ENCODE results near the gene CLNK.
A peak's percentile ranks its signal among the peaks of the same experiment; 100 is the strongest.
"Not testable (repeated sequence)": the region's sequence is repeated elsewhere in the genome, so short reads cannot be mapped to it uniquely, and the experiment has no call there.

The CLNK gene

GRCh38 chr4:10575414-10575813 lies 109.2 kb downstream of the CLNK start:
- DNase-seq, result no peak

GRCh38 chr4:10574553-10574952 lies 110.0 kb downstream of the CLNK start:
- DNase-seq, result not testable (repeated sequence)

DNA sequence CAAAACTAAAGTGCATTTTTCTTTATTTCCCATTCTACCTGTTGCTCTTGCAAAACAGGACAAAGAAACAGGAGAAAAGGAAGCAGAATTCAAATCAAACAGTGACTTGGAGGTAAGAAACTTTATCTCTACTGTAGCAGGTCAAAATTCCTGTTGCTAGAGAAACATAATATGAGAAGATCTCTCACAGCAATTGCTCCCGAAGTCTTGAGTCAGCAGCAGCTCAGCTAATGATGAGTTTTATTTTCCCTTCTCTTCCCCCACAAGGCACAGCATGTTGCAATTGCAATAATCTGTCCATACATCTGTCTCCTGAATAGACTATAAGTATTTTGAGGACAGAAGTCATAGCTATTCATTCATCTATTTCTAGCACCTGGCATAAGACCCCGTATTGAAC lies 112.7 kb downstream of the CLNK start:
- no peak for DNase-seq

DNA sequence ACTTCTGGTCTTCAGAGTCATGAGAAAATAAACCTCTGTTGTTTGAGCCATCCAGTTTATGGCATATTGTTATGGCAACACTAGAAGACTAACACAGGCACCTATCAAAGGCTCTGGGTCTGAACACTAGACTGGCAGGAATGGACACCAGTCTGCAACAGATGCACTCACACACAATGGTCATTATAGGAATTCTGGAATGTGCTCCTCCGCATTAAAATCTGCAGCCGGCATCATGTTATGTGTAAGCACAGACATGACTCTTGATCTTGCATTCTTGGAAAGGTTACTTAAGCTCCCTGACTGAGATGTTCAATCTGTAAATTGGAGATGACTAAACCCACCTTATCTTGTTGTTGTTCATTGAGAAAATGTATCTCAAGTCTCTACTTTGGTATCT lies 115.1 kb downstream of the CLNK start:
- no peak for DNase-seq

DNA sequence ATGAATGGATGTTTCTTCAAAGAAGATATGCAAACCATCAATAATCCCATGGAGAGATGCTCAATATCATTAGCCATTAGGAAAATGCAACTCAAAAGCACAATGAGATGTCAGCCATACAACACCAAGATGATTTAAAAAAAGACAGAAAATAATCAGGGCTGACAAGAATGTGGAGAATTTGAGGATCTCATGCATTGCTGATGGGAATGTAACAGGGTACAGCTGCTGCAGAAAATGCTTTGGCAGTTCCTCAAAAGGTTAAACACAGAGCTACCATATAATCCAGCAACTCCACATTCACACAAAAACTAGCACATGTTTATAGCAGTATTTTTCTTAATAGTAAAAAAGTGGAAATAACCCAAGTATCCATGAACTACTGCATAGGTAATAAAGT lies 116.8 kb downstream of the CLNK start:
- DNase-seq, result no peak

DNA sequence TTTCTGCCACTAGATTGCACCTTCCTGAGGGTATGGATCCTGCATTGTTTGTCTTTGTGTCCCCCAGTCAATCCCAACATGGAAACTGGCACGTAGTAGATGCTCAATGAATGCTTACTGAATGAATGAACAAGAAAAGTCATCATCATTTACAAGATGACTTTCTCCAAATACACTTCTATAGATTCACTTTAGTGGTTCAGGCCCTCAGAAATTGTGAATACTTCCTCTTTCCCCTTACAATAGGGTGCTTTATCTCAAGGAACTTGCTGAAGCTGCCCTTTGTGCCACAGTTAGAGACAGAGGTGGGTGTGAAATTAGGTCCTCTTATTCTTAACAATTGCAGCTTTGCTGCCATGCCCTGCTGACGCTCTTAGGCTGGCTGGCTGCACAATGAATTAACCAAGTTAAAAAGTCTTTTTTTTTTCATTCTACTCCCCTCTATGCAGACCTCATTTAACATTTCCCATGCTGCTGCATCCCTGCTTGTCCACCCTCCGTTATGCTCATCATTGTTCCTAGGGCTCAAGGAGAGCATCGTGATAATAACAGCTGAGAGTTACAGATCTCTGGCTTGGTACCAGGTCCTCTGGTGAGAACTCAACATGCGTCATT lies 119.3 kb downstream of the CLNK start:
- no peak for DNase-seq

- peak; percentile 44 for DNase-seq
These were observed 129.9 kb downstream of the CLNK start for GRCh38 chr4:10554694-10555093.

GRCh38 chr4:10554121-10554520 lies 130.4 kb downstream of the CLNK start:
- no peak for DNase-seq

GRCh38 chr4:10552591-10553280 lies 131.8 kb downstream of the CLNK start:
- DNase-seq, result no peak

DNA sequence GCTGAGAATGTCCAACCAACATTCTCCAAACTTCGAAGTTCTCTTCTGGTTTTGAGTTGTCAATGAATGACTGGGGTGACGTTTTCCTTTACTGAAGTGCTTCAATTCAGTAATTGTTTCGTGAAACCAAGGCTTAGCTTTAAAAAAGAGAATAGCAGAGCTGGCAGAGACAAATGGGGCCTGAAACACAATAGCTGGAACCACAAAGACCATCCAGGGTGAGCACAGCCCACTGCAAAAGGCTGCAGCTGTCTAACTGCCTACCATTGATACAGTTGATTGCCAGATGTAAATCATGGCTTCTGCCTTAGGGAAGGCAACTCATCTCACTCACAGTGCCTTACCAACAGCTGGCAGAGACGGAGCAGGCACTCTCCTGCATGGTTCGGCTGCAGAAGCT lies 148.7 kb downstream of the CLNK start:
- no peak for DNase-seq

- no peak for DNase-seq
These were observed 149.7 kb downstream of the CLNK start for GRCh38 chr4:10534820-10535219.

GRCh38 chr4:10532155-10532554 lies 152.4 kb downstream of the CLNK start:
- no peak for DNase-seq

- no peak for DNase-seq
These were observed 154.3 kb downstream of the CLNK start for GRCh38 chr4:10530137-10530786.

DNA sequence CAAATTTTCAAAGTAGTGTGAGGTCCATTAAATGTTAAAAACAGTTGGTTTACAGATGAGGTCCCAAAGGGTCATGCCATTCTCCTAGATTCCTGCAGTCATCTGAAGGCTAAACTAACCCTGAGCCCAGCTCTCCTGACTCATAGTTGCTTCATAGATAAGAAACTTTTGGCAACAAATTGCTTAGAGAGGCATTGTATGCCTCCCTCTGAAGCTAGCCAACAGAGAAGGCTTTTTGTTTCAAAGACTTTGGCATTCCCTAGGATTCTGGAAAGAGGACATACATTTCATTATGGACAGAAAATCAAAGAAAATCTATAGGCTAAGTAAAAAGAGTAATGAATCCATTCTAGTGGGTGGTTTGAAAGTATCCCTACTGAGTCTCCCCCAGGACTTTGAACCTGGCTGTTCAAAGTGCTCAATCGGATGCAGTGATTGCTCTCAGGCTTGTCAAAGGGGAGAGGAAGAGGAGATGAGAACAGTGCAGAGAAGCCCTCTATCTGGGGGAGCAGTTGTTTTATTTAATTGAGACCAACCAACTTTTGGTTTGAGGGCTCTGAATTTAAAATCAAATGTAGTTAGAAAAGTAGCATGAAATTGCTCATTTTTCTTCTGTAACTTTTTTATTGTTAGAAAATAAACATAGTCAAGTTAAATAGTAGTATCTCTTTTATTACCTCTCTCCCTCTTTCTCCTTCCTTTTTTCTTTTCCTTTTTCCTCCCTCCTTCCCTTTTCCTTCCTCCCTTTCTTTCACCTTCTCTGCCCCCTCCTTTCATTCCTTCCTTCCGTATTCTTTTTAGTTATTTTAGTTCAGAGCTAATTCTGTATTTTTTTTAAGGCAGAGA lies 155.1 kb downstream of the CLNK start:
- no peak for DNase-seq

DNA sequence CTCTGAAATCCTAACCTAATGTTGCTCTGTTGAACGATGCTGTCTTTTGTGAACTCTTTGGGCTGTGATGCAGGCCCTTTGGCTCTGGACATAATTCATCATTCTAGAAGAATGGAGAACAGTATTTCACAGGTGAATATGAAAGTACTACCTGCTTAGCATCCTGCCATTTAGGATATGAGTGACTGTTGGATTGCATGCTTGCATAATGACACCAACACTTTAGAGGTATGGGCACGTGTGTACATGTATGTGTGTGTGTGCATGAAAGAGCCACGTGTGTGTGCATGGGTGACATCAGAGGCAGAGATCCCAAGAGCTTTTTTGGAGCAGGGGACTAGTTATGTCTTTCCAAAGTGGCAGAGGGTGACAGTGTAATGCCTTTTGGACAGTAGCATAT lies 157.1 kb downstream of the CLNK start:
- no peak for DNase-seq

DNA sequence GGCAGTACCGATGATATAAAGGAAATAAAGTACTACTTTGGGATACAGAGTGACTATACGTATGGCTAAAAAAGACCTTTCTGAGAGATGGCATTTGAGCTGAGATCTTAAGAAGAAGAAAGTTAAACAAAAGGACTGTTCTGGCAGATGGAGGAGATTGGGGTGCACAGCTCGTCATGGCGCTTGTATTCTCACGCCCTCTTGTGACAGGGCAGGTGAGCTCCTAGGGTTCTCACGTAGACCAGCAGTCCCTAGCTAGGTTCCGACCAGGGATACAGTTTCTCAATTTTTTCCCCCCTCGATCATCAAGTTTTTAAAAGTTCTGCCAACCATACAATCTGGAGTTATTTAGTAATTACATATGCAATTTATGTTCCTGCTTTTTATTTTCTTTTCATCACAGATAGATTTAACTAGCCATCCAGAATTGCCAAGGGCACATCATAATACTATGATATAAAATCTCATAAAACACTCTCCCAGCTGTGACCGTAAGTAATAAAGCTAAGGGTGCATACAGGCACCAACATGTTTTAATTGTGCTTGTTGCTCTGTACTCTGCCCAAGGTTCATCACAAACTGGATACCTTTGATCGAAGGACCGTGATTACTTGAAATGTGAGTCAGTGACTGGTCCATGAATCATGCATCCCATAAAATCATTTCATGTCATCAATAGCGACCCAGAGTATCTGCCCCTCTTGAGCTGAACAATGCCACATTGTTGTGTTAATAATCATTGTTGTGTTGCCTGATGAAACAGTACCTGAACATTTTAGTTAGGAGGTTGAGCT lies 157.9 kb downstream of the CLNK start:
- DNase-seq, result no peak

GRCh38 chr4:10524196-10524833 lies 160.3 kb downstream of the CLNK start:
- DNase-seq, result no peak

DNA sequence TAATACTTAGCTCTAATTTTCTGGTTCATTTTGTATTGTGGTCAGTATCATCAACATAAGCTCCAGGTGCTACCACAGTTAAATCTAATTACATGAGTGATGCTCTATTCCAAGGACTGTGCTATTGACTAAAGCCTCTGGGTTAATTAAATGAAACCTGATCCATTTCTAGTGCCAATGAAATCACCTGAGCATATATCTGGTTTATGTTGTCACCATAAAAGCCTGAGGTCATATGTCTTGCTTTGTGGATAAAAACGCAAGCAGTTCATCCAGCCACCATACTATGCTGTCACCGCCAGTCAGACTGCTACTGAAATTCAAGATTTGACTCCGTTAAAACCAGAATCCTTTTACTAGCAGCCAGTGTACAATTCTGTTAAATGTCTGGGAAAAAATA lies 163.1 kb downstream of the CLNK start:
- no peak for DNase-seq

- no peak for DNase-seq
These were observed 174.8 kb downstream of the CLNK start for GRCh38 chr4:10509733-10510132.

DNA sequence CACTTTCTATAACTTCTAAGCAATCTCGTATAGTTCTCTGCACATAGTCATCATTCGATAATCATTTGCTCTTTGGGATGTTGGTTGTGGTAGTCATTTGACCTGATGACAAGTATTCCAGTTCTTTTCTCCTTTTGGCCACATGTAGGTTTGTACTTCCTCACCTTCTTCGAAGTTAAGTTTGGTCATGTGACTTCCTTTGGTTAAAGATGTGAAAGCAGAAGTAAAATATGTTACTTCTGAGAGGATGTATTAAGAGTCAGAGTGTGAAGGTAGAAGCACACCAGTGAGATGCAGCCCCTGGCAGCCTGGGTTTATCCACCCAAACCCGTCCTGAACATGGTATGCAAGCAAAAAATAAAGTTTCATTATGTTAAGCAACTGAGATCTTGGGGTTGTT lies 178.5 kb downstream of the CLNK start:
- no peak for DNase-seq

DNA sequence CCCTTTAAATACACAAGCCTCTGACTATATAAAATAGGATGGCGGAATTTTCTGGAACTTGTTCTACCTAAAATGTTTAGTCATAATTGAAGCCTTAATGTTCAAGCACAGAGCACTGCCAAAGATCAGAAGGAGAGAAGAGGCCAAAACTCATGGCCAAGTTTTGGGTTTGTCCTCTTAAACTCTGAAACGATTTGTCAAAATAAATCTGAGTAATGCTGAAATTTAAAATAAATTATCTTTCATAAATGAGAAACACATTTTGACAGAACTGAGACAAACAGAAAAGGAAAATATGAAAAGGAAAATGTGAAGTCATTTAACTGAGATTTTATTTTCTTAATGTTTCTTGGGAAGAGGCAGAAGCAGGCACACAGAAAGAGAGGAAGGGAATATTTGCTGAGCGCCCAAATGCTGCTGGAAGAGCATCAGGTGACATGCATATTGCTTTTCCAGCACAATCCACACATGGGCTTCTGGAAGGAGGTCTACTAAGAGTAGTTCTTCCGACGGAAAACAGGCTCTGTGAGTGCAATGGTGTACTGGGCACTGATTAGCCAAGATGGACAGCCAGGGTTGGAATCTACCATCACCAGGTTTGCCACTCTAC lies 179.9 kb downstream of the CLNK start:
- DNase-seq, result no peak

- no peak for DNase-seq
These were observed 181.9 kb downstream of the CLNK start for GRCh38 chr4:10502717-10503116.

Data from CD4-positive, alpha-beta T cell treated with Interleukin-12 subunit alpha and Interleukin-12 subunit beta, for 1 hour (primary cell).